ENCODE results near the gene YJU2. TPM values are rescaled to one million over a fixed set of nuclear protein-coding genes. Genes with fewer than 3 reads are reported as not detected.
A peak's percentile ranks its signal among the peaks of the same experiment; 100 is the strongest.

YJU2 gene
- total and polyA plus RNA-seq, 2 of the 13 experiments (the other 11 are each of a cell fraction or from before 2014, with no cell fraction given): 9.3 to 17.9 TPM

- TF ChIP-seq, protein P1, sequence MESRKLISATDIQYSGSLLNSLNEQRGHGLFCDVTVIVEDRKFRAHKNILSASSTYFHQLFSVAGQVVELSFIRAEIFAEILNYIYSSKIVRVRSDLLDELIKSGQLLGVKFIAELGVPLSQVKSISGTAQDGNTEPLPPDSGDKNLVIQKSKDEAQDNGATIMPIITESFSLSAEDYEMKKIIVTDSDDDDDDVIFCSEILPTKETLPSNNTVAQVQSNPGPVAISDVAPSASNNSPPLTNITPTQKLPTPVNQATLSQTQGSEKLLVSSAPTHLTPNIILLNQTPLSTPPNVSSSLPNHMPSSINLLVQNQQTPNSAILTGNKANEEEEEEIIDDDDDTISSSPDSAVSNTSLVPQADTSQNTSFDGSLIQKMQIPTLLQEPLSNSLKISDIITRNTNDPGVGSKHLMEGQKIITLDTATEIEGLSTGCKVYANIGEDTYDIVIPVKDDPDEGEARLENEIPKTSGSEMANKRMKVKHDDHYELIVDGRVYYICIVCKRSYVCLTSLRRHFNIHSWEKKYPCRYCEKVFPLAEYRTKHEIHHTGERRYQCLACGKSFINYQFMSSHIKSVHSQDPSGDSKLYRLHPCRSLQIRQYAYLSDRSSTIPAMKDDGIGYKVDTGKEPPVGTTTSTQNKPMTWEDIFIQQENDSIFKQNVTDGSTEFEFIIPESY (CRISPR knock-in tag; IDR thresholded peaks at IDR 0.05): peak; percentile 46; the same call in 1 of the 2 replicates
- TF ChIP-seq SMAD1 (CRISPR knock-in tag; IDR thresholded peaks at IDR 0.05; ENCODE audit: borderline replicate concordance, low read depth): no peak
- TF ChIP-seq NKX3-1 (CRISPR knock-in tag; IDR thresholded peaks at IDR 0.05): no peak
- no peak for TF ChIP-seq ZNF670 (CRISPR knock-in tag; IDR thresholded peaks at IDR 0.05; ENCODE audit: borderline replicate concordance)
- TF ChIP-seq, protein P2, sequence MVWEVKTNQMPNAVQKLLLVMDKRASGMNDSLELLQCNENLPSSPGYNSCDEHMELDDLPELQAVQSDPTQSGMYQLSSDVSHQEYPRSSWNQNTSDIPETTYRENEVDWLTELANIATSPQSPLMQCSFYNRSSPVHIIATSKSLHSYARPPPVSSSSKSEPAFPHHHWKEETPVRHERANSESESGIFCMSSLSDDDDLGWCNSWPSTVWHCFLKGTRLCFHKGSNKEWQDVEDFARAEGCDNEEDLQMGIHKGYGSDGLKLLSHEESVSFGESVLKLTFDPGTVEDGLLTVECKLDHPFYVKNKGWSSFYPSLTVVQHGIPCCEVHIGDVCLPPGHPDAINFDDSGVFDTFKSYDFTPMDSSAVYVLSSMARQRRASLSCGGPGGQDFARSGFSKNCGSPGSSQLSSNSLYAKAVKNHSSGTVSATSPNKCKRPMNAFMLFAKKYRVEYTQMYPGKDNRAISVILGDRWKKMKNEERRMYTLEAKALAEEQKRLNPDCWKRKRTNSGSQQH (CRISPR knock-in tag; IDR thresholded peaks at IDR 0.05; ENCODE audit: low read depth): 0 out of 2 replicates have a peak, but pooled peaks have one; percentile 33
- peak; percentile 34 for TF ChIP-seq ZFX (CRISPR knock-in tag; IDR thresholded peaks at IDR 0.05; ENCODE audit: low read depth)
- 0 out of 2 replicates have a peak, but pooled peaks have one; percentile 20 for TF ChIP-seq ZBTB26 (CRISPR knock-in tag; IDR thresholded peaks at IDR 0.05; ENCODE audit: borderline replicate concordance)
- TF ChIP-seq ZNF574 (CRISPR knock-in tag; IDR thresholded peaks at IDR 0.05): peak; percentile 78
- TF ChIP-seq AGO2 (optimal IDR thresholded peaks at IDR 0.05; ENCODE audit: low read depth, low read length): peak; percentile 62
- TF ChIP-seq ZNF841 (CRISPR knock-in tag; IDR thresholded peaks at IDR 0.05; ENCODE audit: borderline replicate concordance): no peak
- no peak for TF ChIP-seq RORA (CRISPR knock-in tag; IDR thresholded peaks at IDR 0.05)
- TF ChIP-seq LCORL (IDR thresholded peaks at IDR 0.05): no peak
- TF ChIP-seq LCORL (CRISPR knock-in tag; IDR thresholded peaks at IDR 0.05): no peak
- no peak for TF ChIP-seq ZNF562 (CRISPR knock-in tag; IDR thresholded peaks at IDR 0.05; ENCODE audit: borderline replicate concordance)
- no peak for TF ChIP-seq EED (CRISPR knock-in tag; IDR thresholded peaks at IDR 0.05)
- 0 out of 2 replicates have a peak, but pooled peaks have one; percentile 11 for TF ChIP-seq ZNF331 (CRISPR knock-in tag; IDR thresholded peaks at IDR 0.05)
- TF ChIP-seq ZNF775 (CRISPR knock-in tag; IDR thresholded peaks at IDR 0.05; ENCODE audit: borderline replicate concordance): no peak
- no peak for TF ChIP-seq ZNF460 (CRISPR knock-in tag; IDR thresholded peaks at IDR 0.05; ENCODE audit: borderline replicate concordance)
- TF ChIP-seq, protein P3, sequence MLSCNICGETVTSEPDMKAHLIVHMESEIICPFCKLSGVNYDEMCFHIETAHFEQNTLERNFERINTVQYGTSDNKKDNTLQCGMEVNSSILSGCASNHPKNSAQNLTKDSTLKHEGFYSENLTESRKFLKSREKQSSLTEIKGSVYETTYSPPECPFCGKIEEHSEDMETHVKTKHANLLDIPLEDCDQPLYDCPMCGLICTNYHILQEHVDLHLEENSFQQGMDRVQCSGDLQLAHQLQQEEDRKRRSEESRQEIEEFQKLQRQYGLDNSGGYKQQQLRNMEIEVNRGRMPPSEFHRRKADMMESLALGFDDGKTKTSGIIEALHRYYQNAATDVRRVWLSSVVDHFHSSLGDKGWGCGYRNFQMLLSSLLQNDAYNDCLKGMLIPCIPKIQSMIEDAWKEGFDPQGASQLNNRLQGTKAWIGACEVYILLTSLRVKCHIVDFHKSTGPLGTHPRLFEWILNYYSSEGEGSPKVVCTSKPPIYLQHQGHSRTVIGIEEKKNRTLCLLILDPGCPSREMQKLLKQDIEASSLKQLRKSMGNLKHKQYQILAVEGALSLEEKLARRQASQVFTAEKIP (CRISPR knock-in tag; IDR thresholded peaks at IDR 0.05; ENCODE audit: borderline replicate concordance): no peak
Observed at GRCh38 chr19:4267101-4267900, 20.4 kb downstream of the YJU2 start (continued).
